ENCODE data around the gene PPARA. TPM values are rescaled to one million over a fixed set of nuclear protein-coding genes. Genes with fewer than 3 reads are reported as not detected.
A peak's percentile ranks its signal among the peaks of the same experiment; 100 is the strongest.

PPARA gene
- total and polyA plus RNA-seq, 9 of the 15 experiments (the other 6 are each of a cell fraction or from before 2014, with no cell fraction given) = 0.64 to 5.3 (median 3.5) TPM

DNA sequence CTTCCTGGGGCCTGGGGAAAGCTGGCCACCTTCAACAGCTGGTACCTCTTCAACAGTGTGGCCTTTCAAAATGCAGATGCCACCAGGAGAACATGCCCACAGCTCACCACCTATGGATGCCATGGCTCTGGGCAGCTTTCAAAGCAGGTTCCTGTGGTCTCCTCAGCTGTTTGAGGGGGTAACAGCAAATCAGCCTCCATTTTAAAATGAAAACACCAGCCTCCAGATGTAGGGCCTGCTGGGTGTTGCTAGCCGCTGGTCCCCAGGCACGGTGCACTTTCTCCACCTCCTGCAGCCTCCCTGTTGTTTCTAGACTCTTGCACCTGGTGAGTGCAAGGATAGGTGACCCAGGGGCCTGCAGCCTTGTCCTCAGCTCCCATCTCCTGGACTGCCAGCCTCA, 89.7 kb downstream of the PPARA start:
- no peak overlapping the region for H3K4me3 ChIP-seq
- in situ Hi-C loops (cut with MboI) = loop anchor here (10.0 kb wide), 1 partner anchor 95 kb away; no protein-coding TSS in a partner anchor
- ATAC-seq (no peak), FAIRE-seq (no peak), DNase-seq (ENCODE audit: extremely low read depth in 1 of 4, low spot score in 3 of 4) (no peak)
- TF ChIP-seq ZNF41 (CRISPR knock-in tag; conservative IDR thresholded peaks at IDR 0.05) (no peak), MIER1 (IDR thresholded peaks at IDR 0.05; ENCODE audit: low read depth) (no peak), NFIC (IDR thresholded peaks at IDR 0.05) (no peak), POU5F1 (IDR thresholded peaks at IDR 0.05; ENCODE audit: borderline replicate concordance, low read depth, low read length, partially characterized antibody) (no peak), E2F3 (CRISPR knock-in tag; IDR thresholded peaks at IDR 0.05) (no peak), ZC3H4 (CRISPR knock-in tag; IDR thresholded peaks at IDR 0.05; ENCODE audit: borderline replicate concordance) (no peak), SRSF3 (IDR thresholded peaks at IDR 0.05; ENCODE audit: insufficient read depth, low read length) (no peak), ZNF174 (CRISPR knock-in tag; IDR thresholded peaks at IDR 0.05) (no peak)
- TF ChIP-seq, protein P1, sequence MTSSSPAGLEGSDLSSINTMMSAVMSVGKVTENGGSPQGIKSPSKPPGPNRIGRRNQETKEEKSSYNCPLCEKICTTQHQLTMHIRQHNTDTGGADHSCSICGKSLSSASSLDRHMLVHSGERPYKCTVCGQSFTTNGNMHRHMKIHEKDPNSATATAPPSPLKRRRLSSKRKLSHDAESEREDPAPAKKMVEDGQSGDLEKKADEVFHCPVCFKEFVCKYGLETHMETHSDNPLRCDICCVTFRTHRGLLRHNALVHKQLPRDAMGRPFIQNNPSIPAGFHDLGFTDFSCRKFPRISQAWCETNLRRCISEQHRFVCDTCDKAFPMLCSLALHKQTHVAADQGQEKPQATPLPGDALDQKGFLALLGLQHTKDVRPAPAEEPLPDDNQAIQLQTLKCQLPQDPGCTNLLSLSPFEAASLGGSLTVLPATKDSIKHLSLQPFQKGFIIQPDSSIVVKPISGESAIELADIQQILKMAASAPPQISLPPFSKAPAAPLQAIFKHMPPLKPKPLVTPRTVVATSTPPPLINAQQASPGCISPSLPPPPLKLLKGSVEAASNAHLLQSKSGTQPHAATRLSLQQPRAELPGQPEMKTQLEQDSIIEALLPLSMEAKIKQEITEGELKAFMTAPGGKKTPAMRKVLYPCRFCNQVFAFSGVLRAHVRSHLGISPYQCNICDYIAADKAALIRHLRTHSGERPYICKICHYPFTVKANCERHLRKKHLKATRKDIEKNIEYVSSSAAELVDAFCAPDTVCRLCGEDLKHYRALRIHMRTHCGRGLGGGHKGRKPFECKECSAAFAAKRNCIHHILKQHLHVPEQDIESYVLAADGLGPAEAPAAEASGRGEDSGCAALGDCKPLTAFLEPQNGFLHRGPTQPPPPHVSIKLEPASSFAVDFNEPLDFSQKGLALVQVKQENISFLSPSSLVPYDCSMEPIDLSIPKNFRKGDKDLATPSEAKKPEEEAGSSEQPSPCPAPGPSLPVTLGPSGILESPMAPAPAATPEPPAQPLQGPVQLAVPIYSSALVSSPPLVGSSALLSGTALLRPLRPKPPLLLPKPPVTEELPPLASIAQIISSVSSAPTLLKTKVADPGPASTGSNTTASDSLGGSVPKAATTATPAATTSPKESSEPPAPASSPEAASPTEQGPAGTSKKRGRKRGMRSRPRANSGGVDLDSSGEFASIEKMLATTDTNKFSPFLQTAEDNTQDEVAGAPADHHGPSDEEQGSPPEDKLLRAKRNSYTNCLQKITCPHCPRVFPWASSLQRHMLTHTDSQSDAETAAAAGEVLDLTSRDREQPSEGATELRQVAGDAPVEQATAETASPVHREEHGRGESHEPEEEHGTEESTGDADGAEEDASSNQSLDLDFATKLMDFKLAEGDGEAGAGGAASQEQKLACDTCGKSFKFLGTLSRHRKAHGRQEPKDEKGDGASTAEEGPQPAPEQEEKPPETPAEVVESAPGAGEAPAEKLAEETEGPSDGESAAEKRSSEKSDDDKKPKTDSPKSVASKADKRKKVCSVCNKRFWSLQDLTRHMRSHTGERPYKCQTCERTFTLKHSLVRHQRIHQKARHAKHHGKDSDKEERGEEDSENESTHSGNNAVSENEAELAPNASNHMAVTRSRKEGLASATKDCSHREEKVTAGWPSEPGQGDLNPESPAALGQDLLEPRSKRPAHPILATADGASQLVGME (CRISPR knock-in tag; IDR thresholded peaks at IDR 0.05) = no peak
- H2AFZ ChIP-seq (ENCODE audit: low read depth, low read length) = no peak overlapping the region
- H3K27ac ChIP-seq (ENCODE audit: extremely low read depth, low read depth, low read length) = no peak overlapping the region
- H4K20me1 ChIP-seq (replicated peaks; ENCODE audit: control insufficient read depth, insufficient read depth, low read length) = no peaks in the 10 kb centered on the region
- no peaks in the 10 kb centered on the region for H3K9me1 ChIP-seq (ENCODE audit: control insufficient read depth, insufficient read depth, low read length)
- CTCF ChIA-PET (ENCODE audit: low intra/inter-chr PET ratio) = no interaction called here
- no peaks in the 10 kb centered on the region for H3K79me2 ChIP-seq (ENCODE audit: control insufficient read depth, insufficient read depth, low read length)
- H3K36me3 ChIP-seq (ENCODE audit: control insufficient read depth, insufficient read depth, low read length) = peaks cover 5% of the 10 kb centered on the region; the same call in 1 of the 3 replicates
- POLR2A ChIA-PET = interaction anchor here (0.8 to 0.9 kb wide), 2 partner anchors 27 to 78 kb away, joined by 3 to 5 read pairs; partner anchors contain the start of gene TTC38
- H3K9me3 ChIP-seq (replicated peaks; ENCODE audit: control insufficient read depth, insufficient read depth, low read depth, low read length) = no peaks in the 10 kb centered on the region
- intact Hi-C loops (cut with micrococcal nuclease) = loop anchor here (10.0 kb wide), 1 partner anchor 85 kb away; the partner anchor contains the start of gene PPARA
- no peaks in the 10 kb centered on the region for H3K27me3 ChIP-seq (ENCODE audit: control insufficient read depth in 2 of 2, insufficient read depth in 2 of 2, low read length in 2 of 2)
- H3K4me2 ChIP-seq (ENCODE audit: insufficient read depth, low read length) = peak overlapping the region; percentile 14; the same call in 1 of the 2 replicates
- peak overlapping the region in 1 of 2 experiments; percentile 35; a peak in 1 of 4 replicates for H3K9ac ChIP-seq (ENCODE audit: insufficient read depth in 1 of 2, low read depth in 2 of 2, low read length in 2 of 2)
- BruUV-seq (replicated peaks) = no TSS peak
- peaks cover 31 to 38% of the 10 kb centered on the region in 2 experiments; a peak in 4 of 5 replicates for H3K4me1 ChIP-seq (replicated peaks in 1 of 2; ENCODE audit: control insufficient read depth in 2 of 2, insufficient read depth in 2 of 2, low read length in 2 of 2)
- whole genome bisulfite sequencing (ENCODE audit: insufficient coverage, low coverage, missing lambda C conversion rate) = 71% methylated on average over 2 of the region's 2 CpGs

All from K562 (cell line).